H1 (cell line): Measurements from ENCODE around the gene STARD3. TPM values are rescaled to one million over a fixed set of nuclear protein-coding genes. Genes with fewer than 3 reads are reported as not detected.
A peak's percentile ranks its signal among the peaks of the same experiment; 100 is the strongest.

Source experiments
- CTCF ChIA-PET: fragments of 300-600 bp; sonication (Branson Sonifier 250); formaldehyde crosslinking; loops from one replicate; lab custom pipeline; 2021; ENCODE audit not compliant: partially characterized antibody; lab: Charles Lee
- POLR2A ChIA-PET: fragments of 300-600 bp; sonication (Branson Sonifier 250); formaldehyde crosslinking; loops from one replicate; lab custom pipeline; 2021; ENCODE audit warnings: inconsistent platforms; ENCODE audit not compliant: partially characterized antibody; lab: Charles Lee
- DNase-seq, 2 experiments: peaks; one replicate each; pipeline versions ENCODE4 v3.0.0 to v3.0.0-alpha.2; 2010 to 2022; ENCODE audit warnings: low spot score in 2 of 2, low read depth in 1 of 2, mixed read lengths in 1 of 2
- FAIRE-seq: peaks from 2 replicates; lab custom pipeline; 2011; peaks lifted over from hg19 to GRCh38; lab: Jason Lieb, UNC
- H2AFZ ChIP-seq: 2 replicates; pipeline ENCODE4 v1.8.1; 2012; ENCODE audit warnings: low read length, inconsistent platforms
- H2AK5ac ChIP-seq: 2 replicates; pipeline ENCODE4 v1.6.1; 2013; ENCODE audit warnings: low read depth, low read length
- H2BK120ac ChIP-seq: replicated peaks from 2 replicates; pipeline ENCODE3; 2013; ENCODE audit warnings: low read depth, low read length, inconsistent platforms
- H2BK12ac ChIP-seq: 2 replicates; pipeline ENCODE4 v1.6.1; 2013; ENCODE audit warnings: low read depth, low read length
- H2BK15ac ChIP-seq: 2 replicates; pipeline ENCODE4 v1.6.1; 2013; ENCODE audit warnings: low read length
- H2BK20ac ChIP-seq: 2 replicates; pipeline ENCODE4 v1.6.1; 2013; ENCODE audit warnings: low read length
- H2BK5ac ChIP-seq: 2 replicates; pipeline ENCODE4 v1.6.1; 2013; ENCODE audit warnings: low read depth, low read length
- H3K14ac ChIP-seq: 2 replicates; pipeline ENCODE4 v1.6.1; 2013; ENCODE audit warnings: inconsistent platforms; ENCODE audit not compliant: insufficient read length
- H3K18ac ChIP-seq: 2 replicates; pipeline ENCODE4 v1.6.1; 2013; ENCODE audit warnings: low read length; ENCODE audit errors: extremely low read depth
- H3K23ac ChIP-seq: 2 replicates; pipeline ENCODE4 v1.6.1; 2013; ENCODE audit warnings: inconsistent platforms; ENCODE audit not compliant: insufficient read length
- H3K23me2 ChIP-seq: 2 replicates; pipeline ENCODE4 v1.6.1; 2013; ENCODE audit warnings: low read depth, low read length
- H3K27ac ChIP-seq: 2 replicates; pipeline ENCODE4 v1.6.1; 2011; ENCODE audit warnings: low read depth, low read length, inconsistent platforms
- H3K27me3 ChIP-seq, 4 experiments: replicated peaks in 1 of 4; 1 replicate in 1 of 4; 2 replicates in 3 of 4; pipeline versions ENCODE4 v1.6.1 to v1.8.1; 2011 to 2013; ENCODE audit warnings: low read length in 3 of 4, mild to moderate bottlenecking in 3 of 4, inconsistent platforms in 2 of 4, mixed read lengths in 2 of 4, moderate library complexity in 1 of 4; ENCODE audit not compliant: control insufficient read depth in 3 of 4, insufficient read depth in 3 of 4; ENCODE audit errors: extremely low read depth in 1 of 4
- H3K36me3 ChIP-seq, 4 experiments: 2 replicates each; pipeline versions ENCODE4 v1.6.1 to v1.8.1; 2011 to 2013; ENCODE audit warnings: mild to moderate bottlenecking in 4 of 4, low read length in 3 of 4, moderate library complexity in 2 of 4, control low read depth in 1 of 4, inconsistent platforms in 1 of 4; ENCODE audit not compliant: insufficient read depth in 4 of 4, control insufficient read depth in 2 of 4
- H3K4ac ChIP-seq: replicated peaks from 2 replicates; pipeline ENCODE3; 2013; ENCODE audit warnings: low read length, low read depth, mixed read lengths, inconsistent platforms; ENCODE audit not compliant: insufficient read length
- H3K4me1 ChIP-seq, 4 experiments: replicated peaks in 1 of 4; 1 replicate in 1 of 4; 2 replicates in 3 of 4; pipeline versions ENCODE4 v1.6.1 to v1.8.1; 2011 to 2013; ENCODE audit warnings: low read length in 3 of 4, inconsistent platforms in 2 of 4, mixed read lengths in 1 of 4; ENCODE audit not compliant: insufficient read depth in 4 of 4, control insufficient read depth in 3 of 4
- H3K4me2 ChIP-seq, 2 experiments: 2 replicates each; pipeline versions ENCODE4 v1.6.1 to v1.8.1; 2011 to 2013; ENCODE audit warnings: low read depth in 2 of 2, low read length in 2 of 2, control low read depth in 1 of 2, inconsistent platforms in 1 of 2, mild to moderate bottlenecking in 1 of 2; ENCODE audit not compliant: insufficient read depth in 1 of 2
- H3K4me3 ChIP-seq, 4 experiments: fragments of 200-600, 300-600 bp in 1 of 4; sonication (generic), shearing (Covaris generic), sonication (Bioruptor Twin) in 1 of 4; 2 replicates each; pipeline versions ENCODE4 v1.5.1 to v1.8.1; 2011 to 2016; ENCODE audit warnings: low read length in 4 of 4, low read depth in 3 of 4, control low read depth in 2 of 4, inconsistent platforms in 2 of 4, mild to moderate bottlenecking in 2 of 4, mixed read lengths in 1 of 4, moderate library complexity in 1 of 4; ENCODE audit not compliant: insufficient read depth in 2 of 4; ENCODE audit errors: extremely low read depth in 1 of 4
- H3K56ac ChIP-seq: replicated peaks from 2 replicates; pipeline ENCODE3; 2013; ENCODE audit warnings: low read depth, mild to moderate bottlenecking, mixed read lengths, low read length, inconsistent platforms; ENCODE audit not compliant: insufficient read length
- H3K79me1 ChIP-seq: 2 replicates; pipeline ENCODE4 v1.6.1; 2013; ENCODE audit warnings: low read depth, low read length, control low read depth
- H3K79me2 ChIP-seq, 2 experiments: 2 replicates each; pipeline versions ENCODE4 v1.6.1 to v1.8.1; 2012 to 2013; ENCODE audit warnings: low read length in 2 of 2, mild to moderate bottlenecking in 2 of 2, inconsistent platforms in 1 of 2; ENCODE audit not compliant: insufficient read depth in 2 of 2, control insufficient read depth in 1 of 2
- H3K9ac ChIP-seq, 4 experiments: replicated peaks in 1 of 4; 1 replicate in 1 of 4; 2 replicates in 3 of 4; pipeline versions ENCODE4 v1.6.1 to v1.8.1; 2011 to 2013; ENCODE audit warnings: low read depth in 3 of 4, low read length in 3 of 4, control low read depth in 2 of 4, mild to moderate bottlenecking in 2 of 4, moderate library complexity in 2 of 4, inconsistent platforms in 1 of 4; ENCODE audit errors: extremely low read depth in 1 of 4
- H3K9me3 ChIP-seq, 2 experiments: 2 replicates each; pipeline versions ENCODE4 v1.6.1 to v1.8.1; 2012 to 2013; ENCODE audit warnings: mild to moderate bottlenecking in 2 of 2, moderate library complexity in 2 of 2, control low read depth in 1 of 2, inconsistent platforms in 1 of 2, low read depth in 1 of 2, low read length in 1 of 2, mixed read lengths in 1 of 2; ENCODE audit not compliant: insufficient read depth in 2 of 2
- H4K20me1 ChIP-seq, 2 experiments: replicated peaks in 1 of 2; 2 replicates each; pipeline versions ENCODE3 to v1.8.1; 2011 to 2013; ENCODE audit warnings: inconsistent platforms in 2 of 2, low read length in 2 of 2, mild to moderate bottlenecking in 1 of 2; ENCODE audit not compliant: insufficient read depth in 2 of 2, control insufficient read depth in 1 of 2
- H4K5ac ChIP-seq: 2 replicates; pipeline ENCODE4 v1.6.1; 2013; ENCODE audit warnings: low read length, low read depth, mixed read lengths, inconsistent platforms; ENCODE audit not compliant: insufficient read length
- H4K8ac ChIP-seq: 2 replicates; pipeline ENCODE4 v1.8.0; 2013; ENCODE audit warnings: mild to moderate bottlenecking, moderate library complexity, low read length, inconsistent platforms; ENCODE audit not compliant: insufficient read depth; ENCODE audit errors: extremely low read depth
- H4K91ac ChIP-seq: replicated peaks from 2 replicates; pipeline ENCODE3; 2013; ENCODE audit warnings: low read length, mixed read lengths, inconsistent platforms; ENCODE audit not compliant: insufficient read length
- CTCF ChIP-seq, 3 experiments: IDR thresholded peaks; 1 replicate in 2 of 3; 2 replicates in 1 of 3; pipeline versions ENCODE4 v1.5.1 to v1.6.1; 2011; ENCODE audit warnings: low read length in 3 of 3, mild to moderate bottlenecking in 3 of 3, inconsistent platforms in 2 of 3, low read depth in 1 of 3, moderate library complexity in 1 of 3; ENCODE audit not compliant: insufficient read depth in 1 of 3; ENCODE audit errors: control extremely low read depth in 1 of 3
- SUZ12 ChIP-seq: fragments of 200-600 bp; sonication (generic); IDR thresholded peaks from 2 replicates; pipeline ENCODE4 v1.6.1; 2012; ENCODE audit warnings: mild to moderate bottlenecking, inconsistent platforms, low read length, moderate library complexity, mixed read lengths
- WGBS, 2 experiments: shearing (Covaris generic) in 1 of 2; methylation state at CpG; one replicate each; pipeline versions ENCODE4 v1.1.6 to v1.1.7; 2013 to 2015; ENCODE audit warnings: low lambda C conversion rate in 2 of 2, mixed read lengths in 2 of 2, inconsistent platforms in 1 of 2, low coverage in 1 of 2, missing lambda C conversion rate in 1 of 2; ENCODE audit not compliant: insufficient replicate concordance in 2 of 2, insufficient coverage in 1 of 2, insufficient read length in 1 of 2; ENCODE audit errors: extremely low coverage in 1 of 2, missing lambda C conversion rate in 1 of 2; 5-methylcytosine and 5-hydroxymethylcytosine counted together
- polyA plus RNA-seq, 7 experiments: library from polyadenylated mRNA; depleted of rRNA in 3 of 7; stranded (reverse) in 5 of 7; unstranded in 2 of 7; fragments of >200 nt in 5 of 7; fragments of 200-250 nt in 2 of 7; gene quantifications; 1 replicate in 5 of 7; 2 replicates in 1 of 7; 4 replicates in 1 of 7; pipeline versions ENCODE4 v1.2.1 to v1.2.3, GENCODE V29; 2011 to 2013; ENCODE audit warnings: missing spikeins in 2 of 7, mixed read lengths in 2 of 7
- total RNA-seq: library from RNA; stranded (reverse); fragmentation: NEBNext Ultra II Directional; extraction: Animal tissue kit (Norgen Biotek cat#: 25700); gene quantifications from 2 replicates; pipeline ENCODE4 v1.2.1, GENCODE V29; 2021

STARD3 gene
- total and polyA plus RNA-seq, 2 of the 8 experiments (the other 6 are each of a cell fraction or from before 2014, with no cell fraction given), result 47.6 to 80.3 TPM

DNA sequence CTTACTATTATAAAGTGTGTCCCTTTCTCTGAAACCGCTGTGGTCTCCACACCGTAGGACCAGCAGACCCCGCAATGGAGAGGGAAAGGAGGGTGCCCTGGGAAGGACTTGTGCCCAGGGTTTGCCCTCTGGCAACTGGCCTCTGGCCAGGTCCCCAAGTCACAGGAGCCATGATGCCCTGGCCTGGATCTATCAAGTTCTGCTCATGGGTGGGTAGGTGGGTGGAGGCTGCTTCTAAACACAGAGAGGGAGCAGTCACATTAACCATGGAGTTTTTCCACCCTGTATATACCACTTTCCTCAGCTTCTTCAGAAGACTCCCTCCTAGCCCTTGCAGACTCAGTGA lies 19.9 kb upstream of the STARD3 start:
- H3K9me3 ChIP-seq, result no peaks in the 10 kb centered on the region
- H4K5ac ChIP-seq, result no peak overlapping the region
- FAIRE-seq, result no peak
- no peak overlapping the region for H2BK120ac ChIP-seq
- no peak overlapping the region for H2BK12ac ChIP-seq
- H3K4ac ChIP-seq, result no peak overlapping the region
- H3K9ac ChIP-seq, result no peak overlapping the region
- ChIA-PET CTCF (interaction anchor here (1.9 to 49.2 kb wide), 5 partner anchors 13 to 69 kb away, joined by 4 to 1885 read pairs (median 310); partner anchors contain the start of genes ERBB2, NEUROD2, PGAP3 and PNMT), POLR2A (interaction anchor here (0.7 to 2.0 kb wide), 5 partner anchors 11 to 36 kb away, joined by 3 to 9 read pairs (median 4); partner anchors contain the start of gene NEUROD2)
- 0 out of 2 replicates have a peak overlapping the region, but pooled peaks have one; percentile 31 for H2BK15ac ChIP-seq
- H2AFZ ChIP-seq, result no peak overlapping the region
- no peak overlapping the region for H3K27ac ChIP-seq
- no peak overlapping the region for H2BK5ac ChIP-seq
- no peak for DNase-seq
- no peaks in the 10 kb centered on the region for H3K79me1 ChIP-seq
- H2AK5ac ChIP-seq, result no peak overlapping the region
- WGBS, 2 experiments, result 67% methylated on average over 3 of the region's 3 CpGs; no CpG with 5 or more reads in 1 of the 2 experiments
- no peak overlapping the region for H4K91ac ChIP-seq
- H4K8ac ChIP-seq, result no peak overlapping the region
- no peaks in the 10 kb centered on the region for H4K20me1 ChIP-seq
- TF ChIP-seq SUZ12 (peak; percentile 41; the same call in 1 of the 2 replicates), CTCF (IDR thresholded peaks at IDR 0.05; ENCODE audit: control extremely low read depth in 1 of 3, insufficient read depth in 1 of 3, low read depth in 1 of 3, low read length in 3 of 3) (no peak)
- TF ChIP-seq, all 59 proteins: peak for 1
- H2BK20ac ChIP-seq, result no peak overlapping the region
- H3K14ac ChIP-seq, result no peak overlapping the region
- no peaks in the 10 kb centered on the region for H3K36me3 ChIP-seq
- H3K18ac ChIP-seq, result no peak overlapping the region
- peak overlapping the region; percentile 64 to 94 for H3K4me2 ChIP-seq
- peak overlapping the region in 3 of 4 experiments; percentile 37 to 72 (median 47); a peak in 4 of 8 replicates for H3K4me3 ChIP-seq
- H3K23ac ChIP-seq, result no peak overlapping the region
- peaks cover 0 to 7% (median 4%) of the 10 kb centered on the region in 4 experiments; a peak in 5 of 7 replicates for H3K4me1 ChIP-seq
- peaks cover 10% of the 10 kb centered on the region; the same call in 1 of the 2 replicates for H3K23me2 ChIP-seq
- peaks cover 27 to 69% (median 50%) of the 10 kb centered on the region in 4 experiments for H3K27me3 ChIP-seq
- no peak overlapping the region for H3K56ac ChIP-seq
- H3K79me2 ChIP-seq, result no peaks in the 10 kb centered on the region
